CD4-positive, alpha-beta T cell treated with Interleukin-6 at 100 ng/mL for 8 hours (primary cell): ENCODE measurements around the gene ZNF816.
"Not testable (repeated sequence)": the region's sequence is repeated elsewhere in the genome, so short reads cannot be mapped to it uniquely, and the experiment has no call there.

ENCODE experiments used
- DNase-seq: peaks from one replicate; pipeline ENCODE4 v3.0.0-alpha.2; 2020; ENCODE audit warnings: mixed read lengths, low spot score

Gene ZNF816

DNA sequence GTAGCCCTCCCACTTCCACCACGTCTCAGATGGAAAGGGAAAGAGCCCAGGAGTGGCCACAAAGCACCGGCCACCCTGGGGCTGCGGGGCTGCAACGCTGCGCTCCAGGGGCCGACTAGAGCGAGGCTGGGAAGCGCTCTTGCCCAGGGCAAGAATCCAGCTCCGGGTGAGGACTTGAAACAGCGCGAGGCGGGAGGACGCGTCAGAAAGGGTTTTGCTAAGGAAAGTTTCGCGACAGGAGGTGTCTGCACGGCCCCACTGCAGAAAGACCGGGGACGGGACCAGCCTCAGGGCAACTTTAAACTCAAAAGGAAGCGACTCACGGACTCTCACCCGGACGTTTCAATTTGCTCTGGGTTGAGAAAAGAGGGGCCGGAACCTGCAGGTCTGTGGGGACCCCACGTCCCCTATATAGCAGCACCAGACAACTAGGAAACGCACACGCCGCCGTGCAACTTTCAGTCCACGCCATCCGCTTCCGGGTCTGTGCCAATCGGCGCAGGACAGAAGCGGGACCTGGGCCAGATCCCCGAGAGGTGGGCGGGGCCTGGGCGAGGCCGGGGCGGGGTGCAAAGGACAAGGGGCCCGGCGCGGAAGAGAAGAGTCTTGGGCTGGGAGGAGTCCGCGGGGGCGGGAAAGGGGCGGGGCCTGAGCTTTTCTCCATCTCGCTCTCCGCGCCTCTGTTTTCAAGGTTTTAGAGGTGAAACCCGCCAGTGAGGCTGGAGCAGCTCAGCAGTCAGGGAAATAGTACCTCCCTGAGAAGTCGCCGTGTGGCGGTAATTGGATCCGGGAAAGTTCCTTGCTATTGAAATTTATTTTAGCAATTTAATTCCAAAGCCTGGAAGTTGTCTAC is at the start of gene ZNF816:
Gene ZNF816, minus strand, starts transcription at position 488 of the 853 bp plus-strand sequence. CDS start 6,792 bp downstream, outside the sequence.
- DNase-seq, result peak; percentile 98

DNA sequence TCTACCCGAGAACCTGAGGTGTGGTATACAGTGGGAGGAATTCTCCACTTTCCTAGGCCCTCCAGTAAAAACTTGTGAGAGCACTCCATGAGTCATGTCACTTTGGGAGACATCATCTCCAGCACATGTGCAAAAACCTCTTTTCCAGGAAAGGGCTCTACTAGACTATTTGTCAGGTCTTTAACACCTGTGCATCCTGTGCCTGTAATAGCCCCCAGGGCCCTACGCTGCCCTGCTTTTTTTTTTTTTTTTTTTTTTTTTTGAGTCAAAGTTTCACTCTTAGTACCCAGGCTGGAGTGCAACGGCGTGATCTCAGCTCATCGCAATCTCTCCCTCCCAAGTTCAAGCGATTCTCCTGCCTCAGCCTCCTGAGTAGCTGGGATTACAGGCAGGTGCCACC is 49.3 kb upstream of the ZNF816 start:
- DNase-seq, result no peak

DNA sequence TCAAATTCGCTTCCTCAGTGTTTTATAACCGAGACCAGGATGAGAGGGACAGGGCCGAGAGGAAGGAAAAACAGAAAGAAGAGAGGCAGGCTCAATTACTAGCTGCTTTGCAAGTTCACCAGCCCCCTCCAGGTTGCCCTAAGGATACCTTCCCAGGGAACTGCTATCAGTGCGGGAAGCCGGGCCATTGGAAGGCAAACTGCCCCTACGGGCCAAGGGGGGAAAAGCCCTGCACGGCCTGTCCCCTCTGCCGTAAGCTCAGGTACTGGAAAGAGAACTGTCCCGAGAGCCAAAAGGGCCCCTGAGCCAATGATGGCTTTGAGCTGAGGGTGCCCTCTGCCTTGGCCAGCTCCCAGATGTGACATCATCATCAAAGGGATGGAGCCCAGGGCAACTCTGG is 47.8 kb upstream of the ZNF816 start:
- no peak for DNase-seq

DNA sequence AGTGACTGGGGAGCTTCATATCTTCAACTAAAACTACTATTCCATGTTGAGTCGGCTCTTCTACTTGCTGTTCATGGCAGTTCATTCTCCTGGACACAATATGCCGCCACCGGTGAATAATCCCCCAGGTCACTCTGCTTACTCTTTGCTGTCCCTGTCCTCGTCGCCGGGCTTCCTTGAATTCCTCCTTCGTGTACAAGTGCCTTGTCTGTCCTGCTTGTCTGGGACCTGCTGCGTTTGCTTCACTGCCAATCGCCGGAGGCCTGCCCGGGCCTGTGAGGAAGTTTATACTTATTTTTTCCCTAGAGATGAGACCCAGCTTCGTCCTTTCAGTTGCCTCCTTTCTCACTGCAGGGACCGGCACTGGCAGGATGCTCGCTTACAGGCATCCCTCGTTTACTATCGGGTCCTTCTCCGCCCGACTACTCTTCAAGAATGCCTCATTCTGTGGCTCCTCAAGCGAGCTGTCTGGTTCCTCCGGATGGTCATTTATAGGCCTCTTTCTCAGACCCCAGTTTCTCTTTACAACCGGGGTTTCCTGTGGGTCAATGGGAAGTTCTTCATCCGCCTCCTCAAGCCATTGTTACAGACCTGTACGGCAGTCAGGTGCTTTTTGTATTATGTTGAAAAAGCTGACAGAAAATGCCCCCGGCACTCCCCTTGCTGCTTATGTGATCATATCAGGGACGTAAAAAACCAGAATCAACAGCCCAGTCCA is 45.5 kb upstream of the ZNF816 start:
- DNase-seq, result no peak

DNA sequence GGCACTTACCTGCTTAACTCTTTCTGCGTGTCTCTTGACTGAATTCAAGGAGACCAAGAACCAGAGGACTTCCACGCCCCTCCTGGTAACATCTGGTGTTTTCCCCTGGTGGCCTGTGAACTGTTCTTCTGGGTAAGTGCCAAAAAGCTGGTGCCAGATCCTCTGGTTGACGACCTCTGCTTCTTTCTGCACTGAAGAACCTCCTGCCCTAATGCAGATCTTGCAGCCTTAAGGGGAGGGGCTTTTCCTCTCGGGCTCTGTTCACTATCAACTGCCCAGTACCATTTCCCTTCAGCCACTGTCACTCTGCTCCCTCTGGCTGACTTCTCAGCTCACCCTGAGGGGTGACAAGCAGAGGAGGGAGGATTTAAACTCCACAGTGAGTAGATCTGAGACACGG is 44.9 kb upstream of the ZNF816 start:
- no peak for DNase-seq

DNA sequence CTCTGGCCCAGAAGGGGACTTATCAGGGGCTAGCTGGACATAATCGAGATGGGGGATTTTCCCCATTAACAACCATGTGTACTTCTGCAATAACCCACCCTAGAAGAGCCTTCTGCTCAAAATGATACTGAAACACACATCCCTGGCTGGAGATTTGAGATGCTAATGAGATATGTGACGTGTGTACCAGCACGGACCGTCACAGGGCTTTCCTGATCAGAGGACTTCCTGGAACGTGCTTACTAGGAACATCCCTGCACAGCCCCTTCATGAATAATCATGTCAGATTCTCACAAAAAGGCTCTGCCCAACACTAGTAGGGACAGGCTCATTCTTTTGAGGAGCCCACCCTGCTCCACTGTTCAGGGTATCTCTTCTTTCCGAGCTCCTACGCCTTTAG is 44.5 kb upstream of the ZNF816 start:
- DNase-seq, result no peak

DNA sequence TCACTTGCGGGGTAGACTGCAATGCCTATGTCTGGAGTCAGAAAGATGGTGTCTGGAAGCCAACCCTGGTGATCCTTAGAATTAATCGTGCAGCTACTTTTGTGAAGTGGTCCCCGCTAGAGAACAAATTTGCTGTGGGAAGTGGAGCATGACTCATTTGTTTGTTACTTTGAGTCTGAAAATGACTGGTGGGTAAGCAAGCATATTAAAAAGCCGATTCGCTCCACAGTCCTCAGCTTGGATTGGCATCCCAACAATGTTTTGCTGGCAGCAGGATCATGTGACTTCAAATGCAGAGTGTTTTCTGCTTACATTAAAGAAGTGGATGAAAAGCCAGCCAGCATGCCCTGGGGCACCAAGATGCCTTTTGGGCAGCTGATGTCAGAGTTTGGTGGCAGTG is 41.6 kb upstream of the ZNF816 start:
- no peak for DNase-seq

DNA sequence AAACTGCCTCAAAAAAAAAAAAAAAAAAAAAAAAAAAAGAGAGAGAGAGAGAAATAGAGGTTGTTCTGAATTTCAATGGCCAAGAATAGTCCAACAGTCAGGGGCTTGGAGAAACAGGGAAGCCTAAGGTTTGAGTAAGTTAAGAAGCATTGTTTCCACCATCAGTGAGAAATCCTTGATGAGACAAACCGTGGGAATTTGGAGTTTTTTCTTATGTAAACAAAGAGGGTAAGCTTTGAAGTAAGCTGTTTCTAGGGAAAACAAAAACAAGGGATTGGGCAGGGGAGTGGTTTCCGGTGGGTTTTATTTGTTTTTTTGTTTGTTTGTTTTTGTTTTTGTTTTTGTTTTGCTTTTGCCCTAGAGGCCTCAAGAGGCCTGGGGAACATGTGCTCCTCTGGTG is 39.8 kb upstream of the ZNF816 start:
- DNase-seq, result no peak

DNA sequence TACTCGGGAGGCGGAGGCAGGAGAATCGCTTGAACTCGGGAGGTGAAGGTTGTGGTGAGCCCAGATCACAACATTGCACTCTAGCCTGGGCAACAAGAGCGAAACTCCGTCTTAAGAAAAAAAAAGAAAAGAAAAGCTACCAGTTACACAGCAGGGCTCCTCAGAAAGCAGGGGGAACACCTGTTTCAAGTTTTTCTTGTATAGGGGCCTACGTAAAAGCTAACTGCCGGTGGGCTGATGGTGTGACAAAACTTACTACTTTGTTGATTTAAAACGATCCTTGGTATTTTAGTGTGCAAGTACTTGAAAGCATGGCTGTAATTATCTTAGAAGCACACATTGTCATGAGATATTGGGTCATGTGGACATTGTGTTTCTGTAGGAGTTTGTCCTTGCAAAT is 35.3 kb upstream of the ZNF816 start:
- DNase-seq, result no peak

DNA sequence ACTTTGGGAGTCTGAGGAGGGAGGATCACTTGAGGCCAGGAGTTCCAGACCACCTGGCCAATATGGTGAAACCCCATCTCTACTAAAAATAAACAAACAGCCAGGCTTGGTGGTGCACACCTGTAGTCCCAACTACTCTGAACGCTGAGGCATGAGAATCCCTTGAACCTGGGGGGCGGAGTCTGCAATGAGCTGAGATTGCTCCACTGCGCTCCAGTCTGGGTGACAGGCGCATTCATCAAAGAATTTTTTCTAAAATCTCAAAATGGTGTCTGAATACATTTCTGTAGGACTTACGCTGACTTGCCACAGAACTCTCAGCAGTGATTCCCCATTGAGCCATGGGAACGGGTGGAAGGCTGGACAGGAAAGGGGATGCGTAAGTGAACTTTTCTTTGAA is 33.0 kb upstream of the ZNF816 start:
- no peak for DNase-seq

DNA sequence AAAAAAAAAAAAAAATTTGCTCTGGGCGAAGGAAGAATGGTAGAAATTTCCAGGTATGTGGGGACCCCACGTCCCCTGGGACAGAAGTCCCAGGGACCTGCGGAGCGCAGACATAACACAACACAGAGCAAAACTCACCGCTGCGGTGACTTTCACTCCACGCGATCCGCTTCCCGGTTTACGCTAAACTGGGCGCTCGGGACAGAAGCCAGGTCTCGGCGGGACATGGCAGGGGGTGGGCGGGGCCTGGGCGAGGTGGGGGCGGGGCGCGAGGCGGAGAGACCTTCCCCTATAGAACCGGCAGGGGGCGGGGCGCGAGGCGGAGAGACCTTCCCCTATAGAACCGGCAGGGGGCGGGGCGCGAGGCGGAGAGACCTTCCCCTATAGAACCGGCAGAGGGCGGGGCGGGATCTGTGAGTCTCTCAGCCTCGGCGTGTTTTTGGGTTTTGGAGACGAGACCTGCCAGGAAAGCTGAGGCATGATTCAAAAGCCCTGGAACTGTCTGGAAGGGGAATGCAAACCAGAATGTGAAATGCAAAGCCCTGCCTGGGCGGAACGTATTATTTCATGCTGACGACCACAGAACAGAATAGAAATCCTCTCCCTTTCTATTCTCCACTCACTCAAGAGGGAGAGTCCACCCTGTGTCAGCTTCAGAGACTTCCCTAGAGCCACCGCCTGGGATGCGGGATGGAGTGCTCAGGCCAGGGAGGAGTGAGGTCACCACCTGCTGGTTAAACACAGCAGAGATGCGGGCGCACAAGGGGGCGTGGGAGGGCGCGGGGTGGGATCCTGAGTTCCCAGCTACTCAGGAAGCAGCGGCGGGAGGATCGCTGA is 30.9 kb upstream of the ZNF816 start:
- peak; percentile 61 for DNase-seq

DNA sequence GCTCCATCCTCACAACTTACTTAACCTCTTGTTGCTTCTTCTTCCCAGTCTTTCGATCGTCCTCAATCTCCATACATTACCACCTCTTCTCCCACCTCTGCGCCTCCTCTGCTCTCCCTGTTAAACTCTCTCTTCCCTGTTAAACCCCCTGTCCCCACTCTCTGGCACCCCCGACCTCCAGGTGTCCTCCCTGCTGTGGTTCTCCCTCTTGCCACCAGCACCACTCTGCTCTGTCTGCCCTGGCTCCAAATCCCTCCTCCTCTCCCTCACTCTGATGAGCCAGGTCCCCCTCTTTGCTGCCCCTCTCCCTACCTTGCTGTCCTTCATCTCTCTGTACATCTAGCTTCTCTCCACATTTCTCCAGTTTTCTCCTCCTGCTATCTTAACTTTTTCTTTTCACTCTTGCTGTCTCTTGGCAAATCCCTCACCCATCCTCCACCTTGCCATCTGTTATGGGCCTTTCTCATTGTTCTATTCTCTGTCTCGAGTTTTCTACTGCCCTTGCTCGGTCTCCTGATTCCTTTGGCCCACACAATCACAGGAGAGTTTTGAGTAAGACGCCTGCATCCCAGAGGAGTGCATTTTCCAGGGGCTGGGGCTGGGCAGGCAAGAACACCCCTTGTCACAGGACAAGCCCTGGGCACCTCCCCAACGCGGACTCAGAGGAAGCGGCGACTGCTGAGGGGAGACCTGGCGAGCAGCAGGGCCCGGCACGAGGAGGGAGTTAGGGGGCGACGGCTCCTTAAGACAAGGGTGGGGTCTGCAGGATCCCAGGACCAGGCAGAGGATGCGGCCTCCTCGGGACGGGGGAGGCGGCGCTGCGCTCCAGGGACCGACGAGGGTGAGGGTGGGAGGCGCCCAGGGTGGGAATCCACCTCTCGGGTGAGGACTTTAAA is 29.7 kb upstream of the ZNF816 start:
- no peak for DNase-seq

DNA sequence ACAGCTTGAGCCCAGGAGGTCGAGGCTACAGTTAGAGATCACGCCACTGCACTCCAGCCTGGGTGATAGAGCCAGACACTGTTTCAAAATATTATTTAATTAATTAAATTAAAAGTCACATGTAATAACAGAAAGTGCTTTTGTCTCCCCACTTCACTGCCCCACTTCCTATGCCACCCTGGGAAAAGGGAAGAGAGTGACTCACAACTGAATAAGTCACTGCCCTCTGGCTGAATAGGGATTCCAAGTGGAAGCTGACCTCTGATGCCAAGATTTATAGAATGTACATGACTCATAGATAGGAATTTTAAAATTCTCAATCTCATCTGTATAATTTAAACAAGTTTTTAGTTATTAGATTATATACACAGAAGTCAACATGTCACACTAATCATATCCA is 28.8 kb upstream of the ZNF816 start:
- no peak for DNase-seq

DNA sequence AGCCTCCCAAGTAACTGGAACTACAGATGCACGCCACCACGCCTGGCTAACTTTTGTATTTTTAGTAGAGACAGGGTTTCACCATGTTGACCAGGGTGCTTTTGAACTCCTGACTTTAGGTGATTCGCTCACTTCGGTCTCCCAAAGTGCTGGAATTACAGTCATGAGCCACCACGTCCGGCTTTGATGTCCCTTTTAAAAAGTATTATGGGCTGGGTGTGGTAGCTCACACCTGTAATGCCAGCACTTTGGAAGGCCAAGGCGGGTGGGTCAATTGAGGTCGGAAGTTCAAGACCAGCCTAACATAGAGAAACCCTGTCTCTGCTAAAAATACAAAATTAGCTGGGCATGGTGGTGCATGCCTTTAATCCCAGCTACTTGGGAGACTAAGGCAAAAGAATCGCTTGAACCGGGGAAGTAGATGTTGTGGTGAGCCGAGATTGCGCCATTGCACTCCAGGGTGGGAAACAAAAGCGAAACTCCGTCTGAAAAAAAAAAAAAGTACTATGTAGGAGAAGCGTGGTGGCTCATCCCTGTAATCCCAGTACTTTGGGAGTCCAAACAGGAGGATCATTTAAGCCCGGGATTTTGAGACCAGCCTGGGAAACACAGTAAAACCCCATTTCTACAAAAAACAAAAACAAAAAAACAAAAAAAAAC is 28.2 kb upstream of the ZNF816 start:
- no peak for DNase-seq

DNA sequence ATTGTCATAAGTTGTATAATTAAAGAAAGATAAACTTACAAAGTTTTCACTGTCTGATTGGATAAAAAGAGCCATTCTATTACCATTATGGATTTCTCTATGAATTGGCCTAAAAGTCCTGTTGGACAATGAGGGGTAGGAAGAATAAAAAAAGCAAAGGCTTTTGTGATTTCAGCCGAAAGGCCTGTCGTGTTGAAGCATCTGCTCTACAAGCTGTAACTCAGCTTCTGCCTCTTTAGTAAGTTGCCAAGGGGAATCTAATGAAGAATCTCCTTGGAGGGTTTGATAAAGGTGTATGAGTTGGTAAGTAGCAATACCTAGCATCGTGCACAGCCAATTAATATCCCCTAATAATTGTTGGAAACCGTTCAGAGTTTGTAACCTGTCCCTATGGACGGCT is 25.8 kb upstream of the ZNF816 start:
- DNase-seq, result no peak

DNA sequence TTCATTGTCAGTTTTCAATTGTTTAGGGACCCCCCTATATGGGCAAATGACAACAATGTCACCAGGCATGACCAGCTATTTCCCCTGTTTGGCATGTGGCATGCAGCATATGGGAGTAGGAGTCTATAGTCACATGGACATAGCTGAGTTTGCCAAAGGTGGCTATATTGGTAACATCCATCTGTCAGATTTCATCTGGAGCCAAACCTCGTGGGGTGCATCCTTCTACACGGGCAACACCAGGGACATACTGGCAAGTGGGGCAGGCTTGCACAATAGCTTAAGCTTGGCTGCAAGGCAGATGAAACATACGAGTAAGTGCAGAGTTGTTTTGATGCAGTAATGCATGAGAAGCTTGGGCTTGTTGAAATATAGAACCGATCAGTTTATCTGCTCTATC is 24.5 kb upstream of the ZNF816 start:
- no peak for DNase-seq

DNA sequence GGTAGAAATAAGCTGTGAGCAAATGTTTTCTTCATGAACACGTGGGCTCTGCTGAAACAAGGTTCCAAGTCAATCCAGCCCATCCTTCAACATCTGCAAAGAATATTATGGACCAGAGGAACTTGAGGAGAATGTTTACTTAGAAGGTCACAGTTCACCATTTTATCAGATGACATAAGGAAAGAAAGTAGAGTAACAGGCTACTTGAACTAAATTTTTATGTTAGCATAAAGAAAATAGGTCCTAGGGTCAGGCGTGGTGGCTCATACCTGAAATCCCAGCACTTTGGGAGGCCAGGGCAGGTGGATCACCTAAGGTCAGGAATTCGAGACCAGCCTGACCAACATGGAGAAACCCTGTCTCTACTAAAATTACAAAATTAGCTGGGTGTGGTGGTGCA is 20.5 kb upstream of the ZNF816 start:
- DNase-seq, result not testable (repeated sequence)

DNA sequence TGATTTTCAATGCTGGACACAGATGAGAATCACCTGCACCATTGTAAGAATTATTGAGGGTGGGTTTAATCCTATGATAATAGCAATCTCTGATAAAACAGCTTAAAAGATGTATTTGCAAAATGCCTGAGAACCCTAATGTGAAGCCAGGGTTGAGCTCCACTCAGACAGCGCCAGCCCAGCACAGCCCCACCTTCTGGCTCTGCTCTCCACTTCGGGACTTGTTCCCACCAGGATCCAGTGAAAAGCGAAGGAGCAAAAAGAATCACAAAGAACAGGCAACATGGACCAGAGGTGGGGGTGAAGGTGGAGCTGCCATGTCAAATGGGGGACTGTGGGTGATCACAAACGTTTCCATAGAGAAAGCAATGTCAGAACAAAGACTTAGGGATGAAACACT is 18.6 kb upstream of the ZNF816 start:
- no peak for DNase-seq

DNA sequence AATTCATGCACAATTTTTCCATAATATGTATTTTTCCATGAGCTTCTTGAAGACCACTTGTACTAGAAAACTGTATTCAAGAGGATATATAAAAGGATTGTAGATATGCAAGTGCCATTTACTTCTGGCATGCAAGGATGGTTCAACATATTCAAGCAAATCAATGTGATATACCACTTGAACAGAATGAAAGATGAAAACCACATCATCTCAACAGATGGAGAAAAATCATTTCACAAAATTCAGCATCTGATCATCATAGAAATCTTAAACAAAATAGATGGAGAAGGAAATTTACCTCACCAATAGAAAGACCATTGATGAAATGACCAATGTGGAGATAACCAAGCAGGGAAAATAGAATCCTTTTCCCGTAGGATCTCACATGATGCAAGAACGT is 5.1 kb upstream of the ZNF816 start:
- no peak for DNase-seq

DNA sequence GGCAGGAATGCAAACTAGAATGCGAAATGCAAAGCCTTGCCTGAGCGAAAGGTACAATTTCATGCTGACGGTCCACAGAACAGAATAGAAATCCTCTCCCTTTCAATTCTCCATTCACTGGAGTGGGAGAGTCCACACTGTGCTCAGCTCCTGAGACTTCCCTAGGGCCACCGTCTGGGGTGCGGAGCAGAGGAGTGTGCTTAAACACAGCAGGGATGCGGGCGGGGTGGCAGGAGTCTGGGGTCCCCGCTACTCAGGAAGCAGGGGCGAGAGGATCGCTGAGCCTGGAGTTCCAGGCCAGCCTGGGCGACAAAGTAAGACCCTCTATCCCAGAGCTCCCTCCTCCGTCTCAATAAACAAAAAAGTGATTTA is 552 bp upstream of the ZNF816 start:
- no peak for DNase-seq

DNA sequence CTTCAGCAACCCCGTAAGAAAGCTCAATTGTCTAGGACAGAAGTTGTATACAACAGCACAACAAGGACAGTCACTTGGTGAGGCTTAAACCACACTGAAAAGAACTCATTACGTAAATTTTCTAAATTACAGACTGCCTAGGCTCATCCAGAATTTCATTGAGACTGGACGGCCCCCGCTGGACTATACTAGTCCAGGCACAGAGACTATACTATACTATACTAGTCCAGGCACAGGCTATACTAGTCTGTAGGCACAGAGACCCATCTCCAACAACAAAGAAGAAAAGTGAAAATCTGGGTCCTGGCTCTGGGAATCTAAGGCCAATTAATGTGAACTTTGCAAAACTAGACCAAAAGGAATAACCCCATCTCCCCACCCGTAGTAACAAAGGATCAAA is 700 bp downstream of the ZNF816 start:
- DNase-seq, result no peak
